GM18526 (cell line): ENCODE measurements around the gene NT5M.

ENCODE experiments used
- POLR2A ChIP-seq: IDR thresholded peaks from 3 replicates; pipeline ENCODE4 v1.6.1; 2011; ENCODE audit not compliant: insufficient read length; ENCODE audit errors: extremely low read depth

NT5M gene

GRCh38 chr17:17303010-17303846, at the start of gene NT5M:
Gene NT5M, plus strand, starts transcription at chr17:17303373. Its CDS starts 178 bp downstream, at chr17:17303551.
- peak; percentile 58 for TF ChIP-seq POLR2A

DNA sequence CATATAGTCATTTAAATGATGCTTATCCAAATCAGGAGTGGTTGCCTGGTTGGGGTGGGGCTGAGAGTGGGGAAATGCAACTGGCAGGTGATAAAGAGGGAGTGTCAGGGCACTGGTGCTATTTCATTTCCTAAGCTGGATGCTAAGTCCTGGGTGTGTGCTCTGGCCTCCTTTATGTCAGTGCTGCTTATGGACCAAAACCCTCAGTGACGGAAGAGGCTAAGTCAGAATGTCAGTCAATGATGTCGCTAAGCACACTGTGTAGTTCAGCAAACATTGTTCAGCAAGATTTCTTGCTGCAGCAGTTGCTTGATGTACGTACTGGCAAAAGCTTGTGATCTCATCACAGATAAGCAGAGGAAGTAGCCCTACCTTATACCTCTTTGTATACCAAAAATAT, 49.8 kb upstream of the NT5M start:
- TF ChIP-seq POLR2A: no peak

DNA sequence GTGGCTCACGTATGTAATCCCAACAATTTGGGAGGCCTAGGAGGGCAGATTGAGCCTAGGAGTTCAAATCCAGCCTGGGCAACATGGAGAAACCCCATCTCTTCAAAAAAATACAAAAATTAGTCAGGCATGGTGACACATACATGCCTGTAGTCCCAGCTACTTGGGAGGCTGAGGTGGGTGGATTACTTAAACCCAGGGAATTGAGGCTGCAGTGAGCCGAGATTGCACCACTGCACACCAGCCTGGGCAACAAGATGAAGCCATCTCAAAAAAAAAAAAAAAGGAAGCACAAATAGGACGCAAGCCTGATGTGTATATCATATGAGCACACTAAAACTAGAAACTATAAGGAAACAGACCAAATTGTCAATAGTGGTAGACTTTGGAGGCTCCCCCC, 49.1 kb upstream of the NT5M start:
- no peak for TF ChIP-seq POLR2A

- no peak for TF ChIP-seq POLR2A
Measured at GRCh38 chr17:17256316-17256715, 46.9 kb upstream of the NT5M start.

- no peak for TF ChIP-seq POLR2A
Measured at GRCh38 chr17:17258011-17258410, 45.2 kb upstream of the NT5M start.

- TF ChIP-seq POLR2A: no peak
Measured at GRCh38 chr17:17258998-17259397, 44.2 kb upstream of the NT5M start.

DNA sequence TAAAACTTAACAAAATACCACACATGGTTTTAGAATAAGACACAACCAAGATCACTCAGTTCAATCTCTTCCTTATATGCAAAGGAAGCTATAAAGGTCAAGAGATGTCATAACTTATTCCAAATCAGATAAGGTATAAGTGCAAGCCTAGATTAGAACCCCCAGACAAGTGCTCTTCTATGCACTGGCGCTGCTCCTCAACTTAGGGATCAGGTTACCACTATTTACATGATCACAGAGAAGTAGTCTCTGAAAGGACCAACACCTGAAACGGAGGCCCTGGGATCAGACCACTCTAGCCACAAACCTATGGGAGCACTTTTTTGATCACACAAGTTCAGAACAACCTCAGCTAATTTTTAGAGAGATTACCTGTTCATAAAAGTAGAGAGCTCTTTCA, 38.7 kb upstream of the NT5M start:
- no peak for TF ChIP-seq POLR2A

- TF ChIP-seq POLR2A: no peak
Measured at GRCh38 chr17:17269926-17270773, 33.0 kb upstream of the NT5M start.

DNA sequence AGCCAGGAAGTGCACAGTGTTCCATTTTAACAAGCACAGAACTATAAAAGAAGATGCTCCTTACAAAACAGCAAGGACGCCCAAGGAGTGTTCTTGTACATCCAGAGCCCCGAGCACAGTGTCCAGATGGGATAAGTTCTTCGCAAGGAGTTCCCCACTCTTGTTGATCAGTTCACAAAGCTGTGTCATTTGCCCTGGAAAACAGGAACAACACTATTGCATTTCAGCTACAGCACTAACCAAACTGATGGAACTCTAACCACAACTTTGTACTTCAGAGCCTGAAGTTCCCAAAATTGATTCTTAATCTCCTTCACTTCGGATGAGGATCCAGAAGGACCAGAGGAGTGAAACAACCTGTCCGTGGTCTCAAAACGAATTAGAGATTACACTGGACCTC, 27.2 kb upstream of the NT5M start:
- TF ChIP-seq POLR2A: no peak

GRCh38 chr17:17279316-17279715, 23.9 kb upstream of the NT5M start:
- no peak for TF ChIP-seq POLR2A

DNA sequence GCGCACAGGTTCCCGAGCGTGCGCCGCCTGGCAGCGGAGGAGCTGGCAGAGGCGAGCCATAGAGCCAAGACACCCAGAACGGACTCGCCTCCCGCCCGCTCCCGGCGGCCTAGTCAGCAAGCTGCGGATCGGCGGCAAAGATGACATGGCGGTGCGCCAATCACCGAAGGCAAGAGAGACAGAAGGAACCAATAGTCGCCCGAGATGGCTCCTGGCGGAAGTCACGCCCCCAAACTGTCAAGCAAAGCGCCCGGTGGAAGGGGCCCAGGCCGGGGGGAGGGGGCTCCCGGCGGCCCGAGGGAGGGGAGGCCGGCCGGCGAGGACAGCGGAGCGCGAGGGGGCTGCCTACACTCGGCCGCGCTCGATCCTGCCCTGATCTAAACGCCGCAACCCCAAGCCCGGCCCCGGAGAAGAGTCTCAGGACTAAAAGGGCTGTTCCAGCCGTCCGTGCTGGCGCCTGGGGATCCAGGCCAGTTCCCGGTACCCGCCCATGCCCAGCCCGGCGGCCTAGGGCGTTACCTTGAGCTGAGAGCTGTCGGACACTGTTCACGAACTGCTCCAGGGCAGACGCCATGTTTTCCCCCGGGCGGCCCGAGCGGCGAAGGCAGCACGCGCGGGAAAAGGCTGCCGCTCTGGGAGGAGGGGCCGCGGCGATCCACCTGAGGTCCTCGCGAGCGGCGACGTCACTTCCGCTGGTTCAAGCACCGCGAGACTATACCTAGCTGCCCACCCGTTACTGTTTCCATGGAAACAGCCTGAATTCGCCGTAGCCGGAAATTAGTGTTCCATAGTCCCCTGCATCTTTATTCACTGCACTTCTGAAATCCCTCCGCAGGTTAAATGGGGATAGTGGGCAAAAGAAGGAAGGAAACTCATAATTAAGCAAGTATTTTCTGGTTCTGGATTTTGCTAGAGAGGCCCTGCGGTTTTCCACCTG, 22.3 kb upstream of the NT5M start, which contains the start of gene COPS3:
TSS of gene COPS3 (minus strand) at position 634 of the 937 bp plus-strand sequence. CDS start at position 574, 60 bp downstream.
- peak; percentile 82 for TF ChIP-seq POLR2A

- no peak for TF ChIP-seq POLR2A
Measured at GRCh38 chr17:17285951-17286350, 17.2 kb upstream of the NT5M start.

DNA sequence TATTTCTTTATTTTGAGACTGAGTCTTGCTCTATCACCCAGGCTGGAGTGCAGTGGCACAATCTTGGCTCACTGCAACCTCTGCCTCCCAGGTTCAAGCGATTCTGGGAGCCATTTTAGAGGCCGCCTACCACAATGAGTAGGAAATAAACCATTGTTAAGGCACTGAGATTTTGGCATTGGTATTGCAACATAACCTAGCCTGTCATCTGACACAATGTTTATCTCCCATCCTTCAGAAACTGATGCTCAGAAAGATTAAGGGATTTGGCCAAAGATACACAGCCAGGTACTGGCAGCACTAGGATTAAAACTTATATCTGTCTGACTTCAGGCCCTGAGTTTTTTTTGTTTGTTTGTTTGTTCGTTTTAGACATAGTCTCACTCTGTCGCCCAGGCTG, 14.1 kb upstream of the NT5M start:
- no peak for TF ChIP-seq POLR2A

- no peak for TF ChIP-seq POLR2A
Measured at GRCh38 chr17:17289701-17290100, 13.5 kb upstream of the NT5M start.

DNA sequence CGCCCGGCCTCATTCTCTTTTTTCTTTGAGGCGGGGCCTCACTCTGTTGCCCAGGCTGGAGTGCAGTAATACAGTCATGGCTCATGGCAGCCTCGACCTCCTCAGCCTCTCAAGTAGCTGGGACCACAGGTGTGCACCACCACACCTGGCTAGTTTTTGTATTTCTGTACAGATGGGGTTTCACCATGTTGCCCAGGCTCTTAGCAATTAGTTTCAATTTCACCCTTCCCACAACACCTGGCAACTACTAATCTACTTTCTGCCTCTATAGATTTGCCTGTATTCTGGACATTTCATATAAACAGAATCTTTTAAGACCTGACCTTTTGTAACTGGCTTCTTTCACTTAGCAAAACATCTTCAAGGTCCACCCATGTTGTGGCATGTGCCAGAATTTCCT, 8.0 kb upstream of the NT5M start:
- TF ChIP-seq POLR2A: no peak
